Stimulated activated naive CD8-positive, alpha-beta T cell treated with anti-CD3 and anti-CD28 coated beads, Interleukin-15, Interleukin-2, amounts not matched to agents 100 ng/mL and 50 ng/mL, for 24 hours (primary cell): ENCODE data around the gene CTNNA3.

ENCODE experiments used
- H3K27ac Mint-ChIP-seq: one replicate; pipeline ENCODE4 v1.8.0; 2021; ENCODE audit warnings: mild to moderate bottlenecking, mixed read lengths
- H3K27me3 Mint-ChIP-seq: one replicate; pipeline ENCODE4 v1.8.0; 2021; ENCODE audit warnings: mixed read lengths
- H3K36me3 Mint-ChIP-seq: one replicate; pipeline ENCODE4 v1.8.0; 2021; ENCODE audit warnings: low read depth, mixed read lengths
- H3K4me1 Mint-ChIP-seq: one replicate; pipeline ENCODE4 v1.8.0; 2021; ENCODE audit warnings: low read depth, mixed read lengths
- H3K4me3 Mint-ChIP-seq: one replicate; pipeline ENCODE4 v1.8.0; 2021; ENCODE audit warnings: mild to moderate bottlenecking, mixed read lengths
- H3K9me3 Mint-ChIP-seq: one replicate; pipeline ENCODE4 v1.8.0; 2021; ENCODE audit warnings: mixed read lengths

Gene CTNNA3

GRCh38 chr10:66804962-66805361 lies 891.0 kb downstream of the CTNNA3 start:
- no peaks in the 10 kb centered on the region for H3K36me3 Mint-ChIP-seq
- peaks cover 3% of the 10 kb centered on the region for H3K9me3 Mint-ChIP-seq
- H3K4me3 Mint-ChIP-seq: no peak overlapping the region
- H3K4me1 Mint-ChIP-seq: no peaks in the 10 kb centered on the region
- no peaks in the 10 kb centered on the region for H3K27me3 Mint-ChIP-seq
- no peak overlapping the region for H3K27ac Mint-ChIP-seq

- no peak overlapping the region for H3K27ac Mint-ChIP-seq
- H3K9me3 Mint-ChIP-seq: peaks cover 3% of the 10 kb centered on the region
- H3K4me1 Mint-ChIP-seq: no peaks in the 10 kb centered on the region
- no peaks in the 10 kb centered on the region for H3K27me3 Mint-ChIP-seq
- no peak overlapping the region for H3K4me3 Mint-ChIP-seq
- no peaks in the 10 kb centered on the region for H3K36me3 Mint-ChIP-seq
Measured at GRCh38 chr10:66803174-66803573, 892.8 kb downstream of the CTNNA3 start.

GRCh38 chr10:66799474-66799873 lies 896.5 kb downstream of the CTNNA3 start:
- Mint-ChIP-seq H3K27me3 (no peaks in the 10 kb centered on the region), H3K4me1 (no peaks in the 10 kb centered on the region), H3K27ac (no peak overlapping the region), H3K36me3 (no peaks in the 10 kb centered on the region), H3K9me3 (peaks cover 3% of the 10 kb centered on the region), H3K4me3 (no peak overlapping the region)

- Mint-ChIP-seq H3K4me3 (no peak overlapping the region), H3K4me1 (no peaks in the 10 kb centered on the region), H3K9me3 (no peaks in the 10 kb centered on the region), H3K27ac (no peak overlapping the region), H3K27me3 (no peaks in the 10 kb centered on the region), H3K36me3 (no peaks in the 10 kb centered on the region)
Measured at GRCh38 chr10:66795866-66796265, 900.1 kb downstream of the CTNNA3 start.

- H3K27me3 Mint-ChIP-seq: no peaks in the 10 kb centered on the region
- H3K4me1 Mint-ChIP-seq: no peaks in the 10 kb centered on the region
Measured at GRCh38 chr10:66792441-66792840, 903.6 kb downstream of the CTNNA3 start.

GRCh38 chr10:66788178-66788987 lies 907.6 kb downstream of the CTNNA3 start:
- Mint-ChIP-seq H3K9me3 (no peaks in the 10 kb centered on the region), H3K4me1 (no peaks in the 10 kb centered on the region), H3K36me3 (no peaks in the 10 kb centered on the region), H3K27me3 (no peaks in the 10 kb centered on the region), H3K4me3 (no peak overlapping the region), H3K27ac (no peak overlapping the region)

More at GRCh38 chr10:66792441-66792840, 903.6 kb downstream of the CTNNA3 start:
- H3K27ac Mint-ChIP-seq: no peak overlapping the region
- no peaks in the 10 kb centered on the region for H3K36me3 Mint-ChIP-seq
- H3K9me3 Mint-ChIP-seq: no peaks in the 10 kb centered on the region
- H3K4me3 Mint-ChIP-seq: no peak overlapping the region

GRCh38 chr10:66786709-66787108 lies 909.3 kb downstream of the CTNNA3 start:
- no peak overlapping the region for H3K4me3 Mint-ChIP-seq
- H3K9me3 Mint-ChIP-seq: no peaks in the 10 kb centered on the region
- H3K4me1 Mint-ChIP-seq: no peaks in the 10 kb centered on the region

GRCh38 chr10:66784770-66785169 lies 911.2 kb downstream of the CTNNA3 start:
- peaks cover under 1% of the 10 kb centered on the region for H3K9me3 Mint-ChIP-seq
- H3K36me3 Mint-ChIP-seq: no peaks in the 10 kb centered on the region
- no peaks in the 10 kb centered on the region for H3K4me1 Mint-ChIP-seq
- no peak overlapping the region for H3K4me3 Mint-ChIP-seq
- H3K27me3 Mint-ChIP-seq: no peaks in the 10 kb centered on the region
- no peak overlapping the region for H3K27ac Mint-ChIP-seq

More at GRCh38 chr10:66786709-66787108, 909.3 kb downstream of the CTNNA3 start:
- no peak overlapping the region for H3K27ac Mint-ChIP-seq
- no peaks in the 10 kb centered on the region for H3K27me3 Mint-ChIP-seq
- H3K36me3 Mint-ChIP-seq: no peaks in the 10 kb centered on the region

GRCh38 chr10:66783316-66783715 lies 912.7 kb downstream of the CTNNA3 start:
- Mint-ChIP-seq H3K36me3 (no peaks in the 10 kb centered on the region), H3K27ac (no peak overlapping the region), H3K4me3 (no peak overlapping the region), H3K9me3 (peaks cover 4% of the 10 kb centered on the region), H3K4me1 (no peaks in the 10 kb centered on the region), H3K27me3 (no peaks in the 10 kb centered on the region)

GRCh38 chr10:66782776-66783175 lies 913.2 kb downstream of the CTNNA3 start:
- H3K27ac Mint-ChIP-seq: no peak overlapping the region
- H3K4me1 Mint-ChIP-seq: no peaks in the 10 kb centered on the region
- H3K27me3 Mint-ChIP-seq: no peaks in the 10 kb centered on the region
- no peaks in the 10 kb centered on the region for H3K36me3 Mint-ChIP-seq
- no peak overlapping the region for H3K4me3 Mint-ChIP-seq
- peaks cover 4% of the 10 kb centered on the region for H3K9me3 Mint-ChIP-seq

- Mint-ChIP-seq H3K27ac (no peak overlapping the region), H3K36me3 (no peaks in the 10 kb centered on the region), H3K4me3 (no peak overlapping the region), H3K9me3 (peaks cover 4% of the 10 kb centered on the region), H3K4me1 (no peaks in the 10 kb centered on the region), H3K27me3 (no peaks in the 10 kb centered on the region)
Measured at GRCh38 chr10:66782144-66782543, 913.9 kb downstream of the CTNNA3 start.

- no peaks in the 10 kb centered on the region for H3K4me1 Mint-ChIP-seq
- H3K36me3 Mint-ChIP-seq: no peaks in the 10 kb centered on the region
- H3K27me3 Mint-ChIP-seq: no peaks in the 10 kb centered on the region
- no peak overlapping the region for H3K4me3 Mint-ChIP-seq
- no peak overlapping the region for H3K27ac Mint-ChIP-seq
- H3K9me3 Mint-ChIP-seq: peaks cover 4% of the 10 kb centered on the region
Measured at GRCh38 chr10:66780796-66781195, 915.2 kb downstream of the CTNNA3 start.

GRCh38 chr10:66778351-66778750 lies 917.6 kb downstream of the CTNNA3 start:
- Mint-ChIP-seq H3K9me3 (peaks cover 4% of the 10 kb centered on the region), H3K4me3 (no peak overlapping the region), H3K27me3 (no peaks in the 10 kb centered on the region), H3K4me1 (no peaks in the 10 kb centered on the region), H3K36me3 (no peaks in the 10 kb centered on the region), H3K27ac (no peak overlapping the region)

- no peak overlapping the region for H3K4me3 Mint-ChIP-seq
- peaks cover 4% of the 10 kb centered on the region for H3K9me3 Mint-ChIP-seq
- no peaks in the 10 kb centered on the region for H3K27me3 Mint-ChIP-seq
- no peaks in the 10 kb centered on the region for H3K4me1 Mint-ChIP-seq
- H3K27ac Mint-ChIP-seq: no peak overlapping the region
- no peaks in the 10 kb centered on the region for H3K36me3 Mint-ChIP-seq
Measured at GRCh38 chr10:66777665-66778064, 918.3 kb downstream of the CTNNA3 start.

GRCh38 chr10:66773472-66773817 lies 922.5 kb downstream of the CTNNA3 start:
- Mint-ChIP-seq H3K36me3 (no peaks in the 10 kb centered on the region), H3K4me1 (no peaks in the 10 kb centered on the region), H3K9me3 (peaks cover 4% of the 10 kb centered on the region), H3K4me3 (no peak overlapping the region), H3K27ac (no peak overlapping the region), H3K27me3 (no peaks in the 10 kb centered on the region)
